Left renal cortex interstitium (tissue), 4 donors: Measurements from ENCODE around the gene RABGAP1L. TPM values are rescaled to one million over a fixed set of nuclear protein-coding genes. Genes with fewer than 3 reads are reported as not detected.
"Not testable (repeated sequence)": the region's sequence is repeated elsewhere in the genome, so short reads cannot be mapped to it uniquely, and the experiment has no call there.

Experiments
- DNase-seq, 4 donors: peaks; one replicate each; pipeline ENCODE4 v3.0.0-alpha.2; 2013; ENCODE audit warnings: low read depth in 4 of 4, low spot score in 2 of 4, missing footprints in 1 of 4
- polyA plus RNA-seq, 4 donors: library from polyadenylated mRNA; unstranded; fragments of 120-200 nt; gene quantifications; one replicate each; pipeline ENCODE4 v1.2.1, GENCODE V29; 2013; ENCODE audit not compliant: insufficient read length in 4 of 4

Gene RABGAP1L
- polyA plus RNA-seq, 4 donors = 21.9 to 32.2 (median 26.4) TPM

GRCh38 chr1:174286042-174286441 is 126.7 kb downstream of the RABGAP1L start:
- DNase-seq = no peak

GRCh38 chr1:174289644-174290310 is 130.5 kb downstream of the RABGAP1L start:
- DNase-seq = no peak

GRCh38 chr1:174291059-174291458 is 131.7 kb downstream of the RABGAP1L start:
- DNase-seq = no peak

GRCh38 chr1:174296309-174296708 is 137.0 kb downstream of the RABGAP1L start:
- DNase-seq = no peak

- DNase-seq = no peak
Measured at GRCh38 chr1:174297351-174297750, 138.0 kb downstream of the RABGAP1L start.

- DNase-seq = no peak
Measured at GRCh38 chr1:174301295-174302077, 142.2 kb downstream of the RABGAP1L start.

- DNase-seq = no peak
Measured at GRCh38 chr1:174308604-174309003, 149.3 kb downstream of the RABGAP1L start.

- DNase-seq = no peak
Measured at GRCh38 chr1:174309490-174309889, 150.2 kb downstream of the RABGAP1L start.

- no peak for DNase-seq
Measured at GRCh38 chr1:174314433-174314832, 155.1 kb downstream of the RABGAP1L start.

- DNase-seq = no peak
Measured at GRCh38 chr1:174315239-174315638, 155.9 kb downstream of the RABGAP1L start.

GRCh38 chr1:174320897-174321296 is 161.6 kb downstream of the RABGAP1L start:
- DNase-seq = not testable (repeated sequence)

GRCh38 chr1:174322202-174322862 is 163.0 kb downstream of the RABGAP1L start:
- DNase-seq = no peak

- DNase-seq = no peak
Measured at GRCh38 chr1:174324493-174324892, 165.2 kb downstream of the RABGAP1L start.

- no peak for DNase-seq
Measured at GRCh38 chr1:174324939-174325338, 165.6 kb downstream of the RABGAP1L start.

- DNase-seq = no peak
Measured at GRCh38 chr1:174326278-174326677, 167.0 kb downstream of the RABGAP1L start.

GRCh38 chr1:174333437-174333836 is 174.1 kb downstream of the RABGAP1L start:
- no peak for DNase-seq

- DNase-seq = no peak
Measured at GRCh38 chr1:174337000-174337681, 177.8 kb downstream of the RABGAP1L start.

GRCh38 chr1:174340404-174340803 is 181.1 kb downstream of the RABGAP1L start:
- not testable (repeated sequence) for DNase-seq

GRCh38 chr1:174344162-174344561 is 184.8 kb downstream of the RABGAP1L start:
- DNase-seq = no peak

- no peak for DNase-seq
Measured at GRCh38 chr1:174352117-174352516, 192.8 kb downstream of the RABGAP1L start.
